ENCODE results near the gene PRR19. TPM values are rescaled to one million over a fixed set of nuclear protein-coding genes. Genes with fewer than 3 reads are reported as not detected.
"Not testable (repeated sequence)": the region's sequence is repeated elsewhere in the genome, so short reads cannot be mapped to it uniquely, and the experiment has no call there.

Gene PRR19
- total RNA-seq, 1 donor from 2014 or later = 1.3 TPM

- H2AFZ ChIP-seq (ENCODE audit: low read depth, low read length); H3K4me3 ChIP-seq (ENCODE audit: insufficient read depth, low read depth, low read length); H3K4me3 Mint-ChIP-seq (ENCODE audit: unreplicated experiment); H3K4me1 ChIP-seq (ENCODE audit: insufficient read depth, low read length); FAIRE-seq; H3K27me3 ChIP-seq (ENCODE audit: insufficient read depth, low read length); H3K27ac Mint-ChIP-seq (ENCODE audit: unreplicated experiment); H3K79me2 ChIP-seq (ENCODE audit: insufficient read depth, low read length); H3K4me1 Mint-ChIP-seq (ENCODE audit: low read depth, unreplicated experiment); DNase-seq (ENCODE audit: low read depth); H3K4me2 ChIP-seq (ENCODE audit: low read length); H3K36me3 Mint-ChIP-seq (ENCODE audit: low read depth, unreplicated experiment); H3K27me3 Mint-ChIP-seq (ENCODE audit: low read depth, unreplicated experiment); H3K9ac ChIP-seq (ENCODE audit: low read length); H3K36me3 ChIP-seq (ENCODE audit: insufficient read depth, low read length); H3K27ac ChIP-seq (ENCODE audit: low read depth, low read length); H4K20me1 ChIP-seq (ENCODE audit: insufficient read depth, low read length); H3K9me3 Mint-ChIP-seq (ENCODE audit: unreplicated experiment); H3K9me3 ChIP-seq (ENCODE audit: insufficient read depth, low read depth, low read length): not testable (repeated sequence)
Observed at GRCh38 chr19:42339922-42340321, 38.0 kb downstream of the PRR19 start.

- FAIRE-seq = no peak
- Histone ChIP-seq H3K79me2 (ENCODE audit: insufficient read depth, low read length) (no peaks in the 10 kb centered on the region), H3K9me3 (ENCODE audit: insufficient read depth, low read depth, low read length) (no peaks in the 10 kb centered on the region), H3K36me3 (ENCODE audit: insufficient read depth, low read length) (peaks cover 2% of the 10 kb centered on the region), H3K4me1 (ENCODE audit: insufficient read depth, low read length) (no peaks in the 10 kb centered on the region), H3K27me3 (ENCODE audit: insufficient read depth, low read length) (no peaks in the 10 kb centered on the region), H2AFZ (ENCODE audit: low read depth, low read length) (no peak overlapping the region), H3K4me2 (ENCODE audit: low read length) (no peak overlapping the region), H3K27ac (ENCODE audit: low read depth, low read length) (no peak overlapping the region), H3K9ac (ENCODE audit: low read length) (no peak overlapping the region), H4K20me1 (ENCODE audit: insufficient read depth, low read length) (peaks cover 2% of the 10 kb centered on the region), H3K4me3 (ENCODE audit: insufficient read depth, low read depth, low read length) (no peak overlapping the region)
- no peak overlapping the region for H3K27ac Mint-ChIP-seq (ENCODE audit: unreplicated experiment)
- no peaks in the 10 kb centered on the region for H3K27me3 Mint-ChIP-seq (ENCODE audit: low read depth, unreplicated experiment)
- no peaks in the 10 kb centered on the region for H3K4me1 Mint-ChIP-seq (ENCODE audit: low read depth, unreplicated experiment)
- no peak overlapping the region for H3K4me3 Mint-ChIP-seq (ENCODE audit: unreplicated experiment)
- H3K9me3 Mint-ChIP-seq (ENCODE audit: unreplicated experiment) = no peaks in the 10 kb centered on the region
- TF ChIP-seq EZH2 (IDR thresholded peaks at IDR 0.05; ENCODE audit: insufficient read depth, low read length) = no peak
- no peak for TF ChIP-seq CTCF (IDR thresholded peaks at IDR 0.05; ENCODE audit: insufficient read depth, low read depth, low read length)
- no peak for DNase-seq (ENCODE audit: low read depth)
- H3K36me3 Mint-ChIP-seq (ENCODE audit: low read depth, unreplicated experiment) = peaks cover 14% of the 10 kb centered on the region
Observed at GRCh38 chr19:42343344-42344110, 41.6 kb downstream of the PRR19 start.

GRCh38 chr19:42344336-42344893 lies 42.5 kb downstream of the PRR19 start:
- no peak for DNase-seq (ENCODE audit: low read depth)
- Histone ChIP-seq H3K4me2 (ENCODE audit: low read length) (no peak overlapping the region), H4K20me1 (ENCODE audit: insufficient read depth, low read length) (peaks cover 2% of the 10 kb centered on the region), H2AFZ (ENCODE audit: low read depth, low read length) (no peak overlapping the region), H3K79me2 (ENCODE audit: insufficient read depth, low read length) (no peaks in the 10 kb centered on the region), H3K27ac (ENCODE audit: low read depth, low read length) (no peak overlapping the region), H3K27me3 (ENCODE audit: insufficient read depth, low read length) (no peaks in the 10 kb centered on the region), H3K4me1 (ENCODE audit: insufficient read depth, low read length) (no peaks in the 10 kb centered on the region), H3K36me3 (ENCODE audit: insufficient read depth, low read length) (peaks cover 2% of the 10 kb centered on the region), H3K9ac (ENCODE audit: low read length) (no peak overlapping the region), H3K4me3 (ENCODE audit: insufficient read depth, low read depth, low read length) (no peak overlapping the region), H3K9me3 (ENCODE audit: insufficient read depth, low read depth, low read length) (no peaks in the 10 kb centered on the region)
- no peaks in the 10 kb centered on the region for H3K27me3 Mint-ChIP-seq (ENCODE audit: low read depth, unreplicated experiment)
- H3K4me1 Mint-ChIP-seq (ENCODE audit: low read depth, unreplicated experiment) = no peaks in the 10 kb centered on the region
- no peak overlapping the region for H3K27ac Mint-ChIP-seq (ENCODE audit: unreplicated experiment)
- peaks cover 16% of the 10 kb centered on the region for H3K36me3 Mint-ChIP-seq (ENCODE audit: low read depth, unreplicated experiment)
- H3K9me3 Mint-ChIP-seq (ENCODE audit: unreplicated experiment) = no peaks in the 10 kb centered on the region
- H3K4me3 Mint-ChIP-seq (ENCODE audit: unreplicated experiment) = no peak overlapping the region
- TF ChIP-seq CTCF (IDR thresholded peaks at IDR 0.05; ENCODE audit: insufficient read depth, low read depth, low read length) = no peak
- no peak for TF ChIP-seq EZH2 (IDR thresholded peaks at IDR 0.05; ENCODE audit: insufficient read depth, low read length)
- no peak for FAIRE-seq
